T-cell (primary cell): Measurements from ENCODE around the gene SAT2. TPM values are rescaled to one million over a fixed set of nuclear protein-coding genes. Genes with fewer than 3 reads are reported as not detected.

Experiments used
- ATAC-seq, 4 experiments: fragments of 200-7000 bp in 3 of 4; fragments of 150-1000 bp in 1 of 4; cut with Tn5 transposase; replicated peaks in 1 of 4; 1 replicate in 3 of 4; 2 replicates in 1 of 4; pipeline ENCODE4 v1.10.0; 2021; ENCODE audit warnings: moderate library complexity in 3 of 4, mild to moderate bottlenecking in 2 of 4, moderate number of reproducible peaks in 1 of 4
- CTCF ChIA-PET, 2 donors: fragments of 300-600 bp; sonication (Branson Sonifier 250); formaldehyde crosslinking; loops; one replicate each; lab custom pipeline; 2022; ENCODE audit warnings: antibody characterized with exemption in 2 of 2; lab: Charles Lee
- POLR2A ChIA-PET, 2 donors: fragments of 300-600 bp; sonication (Branson Sonifier 250); formaldehyde crosslinking; loops; one replicate each; lab custom pipeline; 2022; ENCODE audit warnings: antibody characterized with exemption in 2 of 2; lab: Charles Lee
- DNase-seq, 35 experiments: peaks; one replicate each; pipeline versions ENCODE4 v3.0.0 to v3.0.0-alpha.2; 2013 to 2023
- H3K27ac ChIP-seq: one replicate; pipeline ENCODE4 v1.5.1; 2013; ENCODE audit warnings: low read length
- H3K27me3 ChIP-seq, 2 experiments: replicated peaks in 1 of 2; 1 replicate in 1 of 2; 2 replicates in 1 of 2; pipeline versions ENCODE4 v1.6.1 to v1.7.0; 2013; ENCODE audit warnings: low read length in 1 of 2, mixed read lengths in 1 of 2; ENCODE audit not compliant: control insufficient read depth in 2 of 2, insufficient read depth in 2 of 2; ENCODE audit errors: extremely low read depth in 1 of 2
- H3K36me3 ChIP-seq, 2 donors: 1 replicate in 1 of 2; 2 replicates in 1 of 2; pipeline versions ENCODE4 v1.6.1 to v1.7.0; 2013; ENCODE audit warnings: low read length in 1 of 2; ENCODE audit not compliant: control insufficient read depth in 2 of 2, insufficient read depth in 1 of 2; ENCODE audit errors: extremely low read depth in 1 of 2
- H3K4me1 ChIP-seq, 2 experiments: 1 replicate in 1 of 2; 2 replicates in 1 of 2; pipeline versions ENCODE4 v1.6.1 to v1.7.0; 2013; ENCODE audit warnings: low read length in 2 of 2, mixed read lengths in 1 of 2; ENCODE audit not compliant: insufficient read depth in 2 of 2, control insufficient read depth in 1 of 2; ENCODE audit errors: extremely low read depth in 1 of 2
- H3K4me3 ChIP-seq, 2 donors: 1 replicate in 1 of 2; 2 replicates in 1 of 2; pipeline versions ENCODE4 v1.5.1 to v1.7.0; 2013; ENCODE audit warnings: mild to moderate bottlenecking in 2 of 2, low read length in 1 of 2, moderate library complexity in 1 of 2; ENCODE audit not compliant: control insufficient read depth in 1 of 2; ENCODE audit errors: extremely low read depth in 1 of 2
- H3K9me3 ChIP-seq: 2 replicates; pipeline ENCODE4 v1.7.0; 2013
- H3K27ac Mint-ChIP-seq, 2 donors: one replicate each; pipeline ENCODE4 v1.8.0; 2020 to 2021; ENCODE audit warnings: mild to moderate bottlenecking in 2 of 2, mixed read lengths in 2 of 2
- H3K27me3 Mint-ChIP-seq, 2 donors: one replicate each; pipeline ENCODE4 v1.8.0; 2021 to 2022; ENCODE audit warnings: mixed read lengths in 2 of 2
- H3K36me3 Mint-ChIP-seq: one replicate; pipeline ENCODE4 v1.8.0; 2021; ENCODE audit warnings: mixed read lengths
- H3K4me1 Mint-ChIP-seq, 3 donors: one replicate each; pipeline ENCODE4 v1.8.0; 2020 to 2022; ENCODE audit warnings: mixed read lengths in 3 of 3, mild to moderate bottlenecking in 1 of 3
- H3K4me3 Mint-ChIP-seq, 3 donors: one replicate each; pipeline ENCODE4 v1.8.0; 2020 to 2022; ENCODE audit warnings: mild to moderate bottlenecking in 3 of 3, mixed read lengths in 3 of 3, moderate library complexity in 3 of 3
- H3K9me3 Mint-ChIP-seq, 3 donors: one replicate each; pipeline ENCODE4 v1.8.0; 2020 to 2022; ENCODE audit warnings: mixed read lengths in 3 of 3
- WGBS: methylation state at CpG from one replicate; pipeline ENCODE4 v1.1.5; 2013; ENCODE audit warnings: missing lambda C conversion rate; ENCODE audit not compliant: insufficient coverage; 5-methylcytosine and 5-hydroxymethylcytosine counted together
- total RNA-seq, 35 experiments: library from RNA in 6 of 35; stranded (reverse) in 6 of 35; fragments of 120-200 nt in 1 of 35; gene quantifications; one replicate each; pipeline versions ENCODE4 v1.2.1 to v1.2.4 and lab custom pipeline; 2013 to 2026

Gene SAT2
- total RNA-seq, 5 donors from 2014 or later (not counting 1 experiment from before 2014, with no cell fraction given), result 53.2 to 68.8 (median 58.5) TPM

- H3K27me3 Mint-ChIP-seq, result no peaks in the 10 kb centered on the region
- ATAC-seq (no peak), DNase-seq (no peak)
- no peaks in the 10 kb centered on the region for H3K9me3 ChIP-seq
- no peaks in the 10 kb centered on the region for H3K4me1 Mint-ChIP-seq
- H3K27ac ChIP-seq, result no peak overlapping the region
- H3K27me3 ChIP-seq, result no peaks in the 10 kb centered on the region
- no peak overlapping the region for H3K27ac Mint-ChIP-seq
- POLR2A ChIA-PET, result interaction anchor here in 1 of 2 donors (0.7 kb wide), 1 partner anchor 269 kb away, joined by 4 read pairs; no protein-coding TSS in a partner anchor
- H3K4me3 ChIP-seq, result no peak overlapping the region
- H3K36me3 ChIP-seq, result peaks cover 12 to 73% of the 10 kb centered on the region in 2 donors
- WGBS, result no CpG with 5 or more reads among the region's 12 CpGs
- H3K4me1 ChIP-seq, result peaks cover 0 to 10% of the 10 kb centered on the region in 2 experiments
- CTCF ChIA-PET, result no interaction called here
- peaks cover 50% of the 10 kb centered on the region for H3K36me3 Mint-ChIP-seq
- H3K9me3 Mint-ChIP-seq, result no peaks in the 10 kb centered on the region
- no peak overlapping the region for H3K4me3 Mint-ChIP-seq
Observed at GRCh38 chr17:7593296-7593695, 34.3 kb downstream of the SAT2 start.

- no peak overlapping the region for H3K4me3 ChIP-seq
- DNase-seq (no peak), ATAC-seq (no peak)
- Mint-ChIP-seq H3K27ac (no peak overlapping the region), H3K9me3 (no peaks in the 10 kb centered on the region), H3K4me3 (no peak overlapping the region), H3K27me3 (no peaks in the 10 kb centered on the region), H3K4me1 (no peaks in the 10 kb centered on the region), H3K36me3 (peaks cover 54% of the 10 kb centered on the region)
- H3K9me3 ChIP-seq, result no peaks in the 10 kb centered on the region
- H3K27me3 ChIP-seq, result no peaks in the 10 kb centered on the region
- peaks cover 15 to 76% of the 10 kb centered on the region in 2 donors for H3K36me3 ChIP-seq
- ChIA-PET POLR2A (interaction anchor here in 1 of 2 donors (0.7 kb wide), 1 partner anchor 268 kb away, joined by 4 read pairs; no protein-coding TSS in a partner anchor), CTCF (no interaction called here)
- no peak overlapping the region for H3K27ac ChIP-seq
- 94% methylated on average over 9 of the region's 23 CpGs for WGBS
- peaks cover 0 to 10% of the 10 kb centered on the region in 2 experiments for H3K4me1 ChIP-seq
Observed at GRCh38 chr17:7592422-7593021, 35.1 kb downstream of the SAT2 start.

DNA sequence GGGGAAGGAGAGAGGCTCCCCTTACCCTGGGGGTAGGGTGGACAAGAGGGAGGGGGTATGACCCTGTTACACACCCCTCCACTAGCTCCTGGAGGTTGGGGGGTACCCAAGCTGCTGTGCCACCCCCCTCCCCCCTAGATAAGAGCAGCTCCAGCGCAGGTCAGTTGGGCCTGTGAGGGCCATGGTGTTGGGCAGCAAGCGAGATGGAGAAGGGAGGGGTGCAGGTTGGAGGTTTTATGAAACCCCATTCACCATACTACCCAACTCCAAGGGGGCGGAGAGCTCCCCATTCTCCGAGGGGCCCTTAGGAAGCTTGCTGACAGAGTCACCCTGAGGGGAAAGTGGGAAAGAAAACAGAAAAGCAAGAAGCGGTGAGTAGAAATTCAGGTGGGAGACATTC, 36.0 kb downstream of the SAT2 start:
- Histone ChIP-seq H3K36me3 (peaks cover 16 to 80% of the 10 kb centered on the region in 2 donors), H3K9me3 (no peaks in the 10 kb centered on the region), H3K4me1 (peaks cover 0 to 10% of the 10 kb centered on the region in 2 experiments), H3K27me3 (no peaks in the 10 kb centered on the region), H3K4me3 (no peak overlapping the region), H3K27ac (no peak overlapping the region)
- no peaks in the 10 kb centered on the region for H3K4me1 Mint-ChIP-seq
- H3K27ac Mint-ChIP-seq, result no peak overlapping the region
- WGBS, result no CpG with 5 or more reads among the region's 5 CpGs
- POLR2A ChIA-PET, result no interaction called here
- no peaks in the 10 kb centered on the region for H3K27me3 Mint-ChIP-seq
- H3K9me3 Mint-ChIP-seq, result no peaks in the 10 kb centered on the region
- peaks cover 48% of the 10 kb centered on the region for H3K36me3 Mint-ChIP-seq
- CTCF ChIA-PET, result interaction anchor here in 1 of 2 donors (0.6 kb wide), 1 partner anchor 234 kb away, joined by 4 read pairs; no protein-coding TSS in a partner anchor
- H3K4me3 Mint-ChIP-seq, result no peak overlapping the region
- ATAC-seq (no peak), DNase-seq (no peak)

DNA sequence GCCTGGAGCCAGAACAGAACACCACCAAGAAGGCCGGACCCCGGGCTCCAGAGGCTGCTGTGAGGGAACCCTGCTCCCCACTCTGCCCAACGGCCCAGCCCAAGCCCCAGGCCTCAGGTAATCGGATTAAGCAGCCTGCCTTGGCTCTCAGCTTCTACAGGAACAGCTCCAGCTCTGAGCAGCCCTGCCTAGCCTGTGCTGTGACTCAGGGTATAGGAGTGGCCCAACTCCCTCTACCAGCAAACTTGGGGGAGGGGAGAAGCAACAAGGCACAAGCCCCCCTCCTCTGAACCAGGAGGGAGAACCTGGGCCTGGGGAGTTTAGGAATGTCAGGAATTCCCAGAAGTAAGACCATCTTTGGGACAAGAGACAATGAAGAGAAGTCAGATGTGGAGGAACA, 36.9 kb downstream of the SAT2 start:
- H3K36me3 Mint-ChIP-seq, result peaks cover 44% of the 10 kb centered on the region
- H3K27me3 ChIP-seq, result no peaks in the 10 kb centered on the region
- no peak overlapping the region for H3K4me3 Mint-ChIP-seq
- H3K36me3 ChIP-seq, result peaks cover 13 to 79% of the 10 kb centered on the region in 2 donors
- no peaks in the 10 kb centered on the region for H3K9me3 ChIP-seq
- H3K27ac Mint-ChIP-seq, result no peak overlapping the region
- H3K27ac ChIP-seq, result no peak overlapping the region
- WGBS, result 93% methylated on average over 4 of the region's 4 CpGs
- no peak for DNase-seq
- no peaks in the 10 kb centered on the region for H3K27me3 Mint-ChIP-seq
- no peak overlapping the region for H3K4me3 ChIP-seq
- H3K4me1 ChIP-seq, result peaks cover 0 to 13% of the 10 kb centered on the region in 2 experiments
- ChIA-PET CTCF (interaction anchor here in 1 of 2 donors (0.6 kb wide), 1 partner anchor 75 kb away, joined by 3 read pairs; no protein-coding TSS in a partner anchor), POLR2A (no interaction called here)
- peaks cover under 1 to 2% (median 1%) of the 10 kb centered on the region in 3 donors for H3K4me1 Mint-ChIP-seq
- no peak for ATAC-seq
- no peaks in the 10 kb centered on the region for H3K9me3 Mint-ChIP-seq

GRCh38 chr17:7589891-7590691, 37.5 kb downstream of the SAT2 start, which contains the start of gene SOX15:
TSS of gene SOX15 (minus strand) at chr17:7590094. CDS start at chr17:7589676, 418 bp downstream.
- H3K4me3 ChIP-seq, result no peak within 1 kb of the TSS
- Mint-ChIP-seq H3K27me3 (no peaks in the 10 kb centered on the region), H3K36me3 (peaks cover 38% of the 10 kb centered on the region), H3K4me1 (peaks cover 3 to 9% (median 4%) of the 10 kb centered on the region in 3 donors), H3K27ac (no peak within 1 kb of the TSS), H3K9me3 (no peaks in the 10 kb centered on the region), H3K4me3 (no peak within 1 kb of the TSS)
- ChIA-PET POLR2A (interaction anchor here in 1 of 2 donors (0.6 to 1.2 kb wide), 2 partner anchors 98 to 352 kb away, joined by 3 to 4 read pairs; no protein-coding TSS in a partner anchor), CTCF (interaction anchor here (0.6 to 1.5 kb wide), 5 partner anchors 74 to 153 kb away, joined by 3 to 6 read pairs (median 4); no protein-coding TSS in a partner anchor)
- ATAC-seq (peak in 1 of 4 experiments; percentile 5), DNase-seq (no peak)
- H3K4me1 ChIP-seq, result peaks cover 2 to 19% of the 10 kb centered on the region in 2 experiments
- no peak within 1 kb of the TSS for H3K27ac ChIP-seq
- peaks cover 9 to 73% of the 10 kb centered on the region in 2 donors for H3K36me3 ChIP-seq
- 83% methylated on average over 17 of the region's 24 CpGs for WGBS
- H3K9me3 ChIP-seq, result no peaks in the 10 kb centered on the region
- no peaks in the 10 kb centered on the region for H3K27me3 ChIP-seq
